Femur (tissue), 1 donor: ENCODE data around the gene NHEJ1.

Experiments
- DNase-seq: peaks from one replicate; pipeline ENCODE4 v3.0.0-alpha.2; 2017

Gene NHEJ1

GRCh38 chr2:219026946-219027345 lies 133.7 kb downstream of the NHEJ1 start:
- no peak for DNase-seq

- DNase-seq, result no peak
Measured at GRCh38 chr2:219025637-219026585, 134.7 kb downstream of the NHEJ1 start.
